ENCODE results near the gene MAP7D3.
"Not testable (repeated sequence)": the region's sequence is repeated elsewhere in the genome, so short reads cannot be mapped to it uniquely, and the experiment has no call there.

The MAP7D3 gene

GRCh38 chrX:136251041-136251991, at the start of gene MAP7D3:
Gene MAP7D3 (minus strand): TSS chrX:136251400. CDS start chrX:136251358, 42 bp downstream.
- peak; percentile 44 for DNase-seq (ENCODE audit: low read depth)

DNA sequence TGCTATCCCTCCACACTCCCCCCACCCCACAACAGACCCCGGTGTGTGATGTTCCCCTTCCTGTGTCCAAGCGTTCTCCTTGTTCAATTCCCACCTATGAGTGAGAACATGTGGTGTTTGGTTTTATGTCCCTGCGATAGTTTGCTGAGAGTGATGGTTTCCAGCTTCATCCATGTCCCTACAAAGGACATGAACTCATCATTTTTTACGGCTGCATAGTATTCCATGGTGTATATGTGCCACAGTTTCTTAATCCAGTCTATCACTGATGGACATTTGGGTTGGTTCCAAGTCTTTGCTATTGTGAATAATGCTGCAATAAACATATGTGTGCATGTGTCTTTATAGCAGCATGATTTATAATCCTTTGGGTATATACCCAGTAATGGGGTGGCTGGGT, 49.5 kb upstream of the MAP7D3 start, which contains the start of gene ADGRG4:
Gene ADGRG4, plus strand, starts transcription at position 243 of the 400 bp plus-strand sequence. CDS start 7,815 bp downstream, outside the sequence.
- not testable (repeated sequence) for DNase-seq (ENCODE audit: low read depth)

GRCh38 chrX:136295380-136295779, 44.2 kb upstream of the MAP7D3 start:
- no peak for DNase-seq (ENCODE audit: low read depth)

DNA sequence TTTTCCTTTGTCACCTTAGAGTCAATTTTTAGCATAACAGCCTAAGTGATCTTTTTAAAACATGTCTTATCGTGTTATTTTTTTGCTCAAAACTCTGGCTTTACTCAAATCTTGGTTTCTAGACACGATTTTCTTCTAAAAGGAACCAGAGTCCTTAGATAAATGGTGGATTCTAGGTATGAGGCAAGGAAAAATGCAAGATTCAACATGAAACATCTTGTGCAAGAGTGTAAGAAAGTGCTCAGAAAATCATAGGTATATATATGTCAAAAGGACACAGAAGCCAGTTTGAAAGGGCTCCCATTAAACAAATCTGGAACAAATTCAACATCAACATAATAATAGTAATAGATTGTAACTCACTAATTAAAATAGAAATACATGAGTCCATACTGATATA, 41.5 kb upstream of the MAP7D3 start:
- no peak for DNase-seq (ENCODE audit: low read depth)

- DNase-seq (ENCODE audit: low read depth) = no peak
Observed at GRCh38 chrX:136291824-136292223, 40.6 kb upstream of the MAP7D3 start.

- not testable (repeated sequence) for DNase-seq (ENCODE audit: low read depth)
Observed at GRCh38 chrX:136286375-136286774, 35.2 kb upstream of the MAP7D3 start.

GRCh38 chrX:136275553-136275952, 24.4 kb upstream of the MAP7D3 start:
- DNase-seq (ENCODE audit: low read depth) = no peak

GRCh38 chrX:136273986-136274385, 22.8 kb upstream of the MAP7D3 start:
- DNase-seq (ENCODE audit: low read depth) = no peak

DNA sequence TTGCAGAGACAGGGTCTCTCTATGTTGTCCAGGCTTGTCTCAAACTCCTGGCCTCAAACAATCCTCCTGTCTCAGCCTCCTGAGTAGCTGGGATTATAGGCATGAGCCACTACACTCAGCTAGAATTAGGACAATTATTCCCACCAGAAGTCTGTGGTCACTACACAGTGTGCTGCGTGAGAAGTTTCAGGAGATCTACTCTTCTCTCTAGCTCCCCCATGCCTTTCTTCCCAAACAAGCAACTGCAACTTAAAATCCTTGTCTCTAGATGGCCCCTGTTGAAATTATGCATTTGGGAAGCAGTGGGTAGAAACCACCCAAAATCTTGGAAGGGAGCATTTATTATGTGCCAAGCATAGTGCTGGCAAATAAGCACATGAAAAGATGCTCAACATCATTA, 21.1 kb upstream of the MAP7D3 start:
- no peak for DNase-seq (ENCODE audit: low read depth)

GRCh38 chrX:136271300-136271699, 20.1 kb upstream of the MAP7D3 start:
- DNase-seq (ENCODE audit: low read depth) = no peak

DNA sequence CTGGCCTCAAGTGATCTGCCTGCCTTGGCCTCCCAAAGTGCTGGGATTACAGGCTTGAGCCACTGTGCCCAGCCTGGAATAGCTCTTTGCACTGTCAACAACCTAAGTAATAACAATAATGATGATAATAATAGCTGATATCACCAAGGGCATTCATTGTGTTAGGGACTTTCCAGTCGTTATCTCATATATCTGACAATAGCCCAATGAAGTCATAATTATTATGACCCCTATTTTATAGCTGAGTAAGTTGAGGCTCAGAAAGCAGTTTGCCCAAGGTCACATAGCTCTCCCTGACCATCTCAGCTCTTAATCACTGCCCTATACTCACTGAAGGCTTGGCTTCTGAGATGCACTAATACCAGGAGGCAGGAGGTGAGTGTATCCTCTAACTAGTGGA, 18.7 kb upstream of the MAP7D3 start:
- DNase-seq (ENCODE audit: low read depth) = no peak

GRCh38 chrX:136268051-136269048, 17.1 kb upstream of the MAP7D3 start:
- no peak for DNase-seq (ENCODE audit: low read depth)

DNA sequence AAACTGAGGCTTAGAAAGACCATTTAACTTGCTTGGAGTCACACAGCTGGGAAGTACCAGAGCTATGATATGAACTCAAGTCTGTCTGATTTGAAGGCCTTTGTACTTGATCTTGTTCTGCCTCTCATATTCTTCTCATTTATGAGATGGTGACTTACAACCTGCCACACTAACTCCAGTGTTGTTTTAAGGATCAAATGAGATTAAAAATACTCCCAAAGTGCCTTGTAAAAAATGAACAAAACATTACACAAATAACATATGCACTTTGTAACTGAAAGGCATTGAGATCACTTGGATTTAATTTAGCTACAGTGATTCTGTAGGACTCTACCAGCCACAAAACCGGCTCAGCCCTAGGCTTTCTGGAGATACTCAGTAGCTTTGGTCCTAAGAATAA, 15.6 kb upstream of the MAP7D3 start:
- DNase-seq (ENCODE audit: low read depth) = no peak

DNA sequence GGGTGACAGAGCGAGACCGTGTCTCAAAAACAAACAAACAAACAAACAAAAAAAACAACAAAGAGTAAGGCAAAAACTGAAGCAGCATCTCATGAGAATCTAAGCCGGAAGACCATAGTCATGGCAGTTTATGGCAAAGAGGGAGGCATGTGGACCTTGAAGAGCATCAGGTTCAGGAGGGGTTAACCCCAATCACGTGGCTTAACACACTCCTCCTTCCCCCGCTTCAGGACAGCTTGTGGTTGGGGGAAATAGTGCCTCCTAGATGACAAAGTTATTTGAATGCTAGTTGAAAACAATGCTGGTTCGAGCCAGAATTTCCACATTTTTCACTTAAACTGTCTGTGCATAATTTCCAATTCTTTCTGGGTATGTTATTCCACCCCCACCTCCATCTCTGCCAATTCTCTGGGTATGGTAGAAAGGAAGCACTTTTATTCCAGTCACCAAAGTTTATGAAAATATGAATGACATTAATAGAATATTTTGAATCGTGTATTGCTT, 11.7 kb upstream of the MAP7D3 start:
- DNase-seq (ENCODE audit: low read depth) = no peak

DNA sequence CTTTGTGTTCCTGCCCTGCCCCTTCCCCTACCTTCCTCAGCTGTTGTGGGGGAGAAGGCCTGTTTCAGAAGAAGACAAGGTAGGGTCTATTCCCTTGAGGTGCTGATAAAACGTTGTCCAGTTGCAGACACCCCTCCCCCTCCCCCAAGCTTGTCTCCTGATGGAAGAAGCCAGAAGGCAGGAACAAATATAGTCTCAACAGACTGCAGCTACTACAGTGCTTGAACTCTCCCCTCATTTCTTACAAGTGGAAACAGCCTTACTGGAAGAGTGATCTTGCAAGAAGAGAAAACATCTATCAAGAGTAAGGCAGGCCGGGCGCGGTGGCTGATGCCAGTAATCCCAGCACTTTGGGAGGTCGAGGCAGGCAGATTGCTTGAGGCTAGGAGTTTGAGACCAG, 11.0 kb upstream of the MAP7D3 start:
- DNase-seq (ENCODE audit: low read depth) = no peak

DNA sequence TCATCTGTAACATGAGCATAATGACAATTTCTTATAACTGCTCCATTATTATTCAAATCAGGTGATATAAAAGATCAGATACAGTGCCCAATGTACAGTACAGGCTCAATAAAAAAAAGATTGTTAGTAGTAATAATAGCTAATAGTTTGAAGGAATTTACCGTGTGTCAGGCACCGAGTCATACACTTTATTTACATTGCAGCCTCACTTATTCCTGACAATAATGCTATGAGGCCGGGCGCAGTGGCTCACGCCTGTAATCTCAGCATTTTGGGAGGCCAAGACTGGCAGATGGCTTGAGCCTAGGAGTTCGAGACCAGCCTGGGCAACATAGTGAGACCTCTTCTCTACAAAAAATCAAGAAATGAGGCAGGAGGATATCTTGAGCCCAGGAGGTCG, 10.1 kb upstream of the MAP7D3 start:
- no peak for DNase-seq (ENCODE audit: low read depth)

DNA sequence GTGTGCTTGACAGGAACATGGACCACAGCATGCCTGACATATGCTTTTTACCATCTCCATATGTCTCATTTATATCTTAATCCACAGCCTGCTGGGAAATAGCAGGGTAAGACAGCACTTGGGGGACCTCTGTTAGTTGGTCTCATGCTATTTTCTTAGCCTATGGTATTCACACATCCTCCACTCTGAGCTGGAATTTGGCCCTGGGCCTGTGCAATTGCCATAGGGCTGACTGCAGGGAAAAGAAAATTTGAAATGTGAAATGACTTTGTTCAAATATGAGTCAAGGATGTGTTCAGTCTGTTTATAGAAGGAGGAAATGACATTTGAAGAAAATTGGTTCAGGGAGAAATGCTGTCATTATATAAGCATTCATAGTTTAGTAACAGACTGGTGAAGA, 9.6 kb upstream of the MAP7D3 start:
- DNase-seq (ENCODE audit: low read depth) = no peak

GRCh38 chrX:136259543-136259942, 8.3 kb upstream of the MAP7D3 start:
- no peak for DNase-seq (ENCODE audit: low read depth)

GRCh38 chrX:136258951-136259350, 7.8 kb upstream of the MAP7D3 start:
- DNase-seq (ENCODE audit: low read depth) = no peak

GRCh38 chrX:136256026-136256425, 4.8 kb upstream of the MAP7D3 start:
- DNase-seq (ENCODE audit: low read depth) = no peak

DNA sequence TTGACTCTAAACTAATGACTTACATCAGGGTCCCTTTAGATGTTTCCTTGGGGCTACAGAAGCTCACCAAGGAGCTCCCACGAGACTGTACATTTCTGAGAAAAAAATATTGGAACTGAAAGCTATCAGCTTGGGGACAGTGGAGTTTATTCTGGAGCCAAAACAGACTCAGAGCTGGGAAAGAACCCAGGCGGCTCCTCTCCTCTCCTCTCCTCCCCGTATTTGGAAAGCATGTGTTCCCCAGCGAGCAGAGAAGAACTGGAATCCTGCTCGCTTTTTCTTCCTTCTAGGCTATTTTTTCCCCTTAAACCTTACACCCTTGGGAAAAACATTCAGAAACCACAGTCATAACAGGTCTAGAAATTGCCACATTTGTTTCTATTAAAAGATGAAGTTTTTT, 4.3 kb upstream of the MAP7D3 start:
- no peak for DNase-seq (ENCODE audit: low read depth)

Measured in stimulated activated CD8-positive, alpha-beta memory T cell treated with anti-CD3 and anti-CD28 coated beads, Interleukin-12 subunit alpha, Interleukin-12 subunit beta, amount 100 ng/mL, for 4 hours (primary cell).